Epithelial cell of esophagus (primary cell): ENCODE data around the gene MCOLN3.

Experiments used
- DNase-seq: peaks from one replicate; pipeline ENCODE4 v3.0.0; 2010; ENCODE audit warnings: low read depth
- H3K4me3 ChIP-seq: 2 replicates; pipeline ENCODE4 v1.5.1; 2011; ENCODE audit warnings: mild to moderate bottlenecking, low read length, control low read depth
- TF ChIP-seq, protein P1 (sequence below): IDR thresholded peaks from 2 replicates; pipeline ENCODE4 v1.5.1; 2011; ENCODE audit warnings: low read depth, mild to moderate bottlenecking, low read length, control low read depth, inconsistent platforms; ENCODE audit not compliant: insufficient read depth; ENCODE audit errors: missing control alignments

Gene MCOLN3

DNA sequence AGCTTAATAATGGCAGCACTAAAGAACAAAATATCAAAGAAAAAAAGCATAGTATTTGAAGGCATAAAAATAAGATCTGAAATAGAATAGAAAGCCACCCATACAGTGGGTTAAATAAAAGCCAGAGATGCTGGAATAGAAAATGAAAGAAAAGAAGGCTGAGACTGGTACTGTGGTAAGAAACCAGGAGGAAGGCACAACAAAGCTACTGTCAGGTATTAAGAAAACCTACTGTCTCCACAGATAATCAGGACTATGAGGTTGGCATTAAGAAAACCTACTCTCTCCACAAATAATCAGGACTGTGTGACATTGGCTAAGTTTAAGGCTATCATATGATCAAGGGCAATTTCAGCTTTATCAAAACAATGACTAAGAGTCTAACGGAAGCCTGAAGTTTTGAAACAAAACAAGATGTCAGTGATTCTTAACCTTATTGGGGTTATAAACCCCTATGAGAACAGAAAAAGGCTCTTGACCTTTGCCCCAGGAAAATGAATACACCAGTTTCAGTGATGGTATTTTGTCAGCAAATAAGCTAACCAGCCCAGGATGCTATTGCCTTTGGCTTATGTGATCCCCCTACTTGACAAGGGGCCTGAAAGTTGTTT lies 75.8 kb downstream of the MCOLN3 start:
- no peak overlapping the region for H3K4me3 ChIP-seq
- no peak for DNase-seq
- TF ChIP-seq, protein P1, sequence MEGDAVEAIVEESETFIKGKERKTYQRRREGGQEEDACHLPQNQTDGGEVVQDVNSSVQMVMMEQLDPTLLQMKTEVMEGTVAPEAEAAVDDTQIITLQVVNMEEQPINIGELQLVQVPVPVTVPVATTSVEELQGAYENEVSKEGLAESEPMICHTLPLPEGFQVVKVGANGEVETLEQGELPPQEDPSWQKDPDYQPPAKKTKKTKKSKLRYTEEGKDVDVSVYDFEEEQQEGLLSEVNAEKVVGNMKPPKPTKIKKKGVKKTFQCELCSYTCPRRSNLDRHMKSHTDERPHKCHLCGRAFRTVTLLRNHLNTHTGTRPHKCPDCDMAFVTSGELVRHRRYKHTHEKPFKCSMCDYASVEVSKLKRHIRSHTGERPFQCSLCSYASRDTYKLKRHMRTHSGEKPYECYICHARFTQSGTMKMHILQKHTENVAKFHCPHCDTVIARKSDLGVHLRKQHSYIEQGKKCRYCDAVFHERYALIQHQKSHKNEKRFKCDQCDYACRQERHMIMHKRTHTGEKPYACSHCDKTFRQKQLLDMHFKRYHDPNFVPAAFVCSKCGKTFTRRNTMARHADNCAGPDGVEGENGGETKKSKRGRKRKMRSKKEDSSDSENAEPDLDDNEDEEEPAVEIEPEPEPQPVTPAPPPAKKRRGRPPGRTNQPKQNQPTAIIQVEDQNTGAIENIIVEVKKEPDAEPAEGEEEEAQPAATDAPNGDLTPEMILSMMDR, result no peak

DNA sequence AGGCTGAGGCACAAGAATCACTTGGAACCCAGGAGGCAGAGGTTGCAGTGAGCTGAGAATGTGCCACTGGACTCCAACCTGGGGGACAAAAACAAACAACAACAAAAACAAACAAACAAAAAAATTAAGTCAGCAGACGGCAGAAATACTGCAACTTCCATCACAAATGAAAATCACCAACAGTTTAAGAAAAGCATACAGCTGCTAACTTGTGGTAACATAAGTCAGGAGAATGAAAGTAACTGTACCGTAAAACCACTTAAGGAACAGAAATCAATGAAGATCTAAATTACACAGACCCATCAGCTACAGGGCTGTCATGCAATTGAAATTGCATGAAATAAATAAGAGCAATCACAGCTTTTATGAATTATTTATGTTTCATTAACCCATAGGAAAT lies 76.3 kb downstream of the MCOLN3 start:
- DNase-seq, result no peak
- H3K4me3 ChIP-seq, result no peak overlapping the region
- TF ChIP-seq, protein P1, result no peak

DNA sequence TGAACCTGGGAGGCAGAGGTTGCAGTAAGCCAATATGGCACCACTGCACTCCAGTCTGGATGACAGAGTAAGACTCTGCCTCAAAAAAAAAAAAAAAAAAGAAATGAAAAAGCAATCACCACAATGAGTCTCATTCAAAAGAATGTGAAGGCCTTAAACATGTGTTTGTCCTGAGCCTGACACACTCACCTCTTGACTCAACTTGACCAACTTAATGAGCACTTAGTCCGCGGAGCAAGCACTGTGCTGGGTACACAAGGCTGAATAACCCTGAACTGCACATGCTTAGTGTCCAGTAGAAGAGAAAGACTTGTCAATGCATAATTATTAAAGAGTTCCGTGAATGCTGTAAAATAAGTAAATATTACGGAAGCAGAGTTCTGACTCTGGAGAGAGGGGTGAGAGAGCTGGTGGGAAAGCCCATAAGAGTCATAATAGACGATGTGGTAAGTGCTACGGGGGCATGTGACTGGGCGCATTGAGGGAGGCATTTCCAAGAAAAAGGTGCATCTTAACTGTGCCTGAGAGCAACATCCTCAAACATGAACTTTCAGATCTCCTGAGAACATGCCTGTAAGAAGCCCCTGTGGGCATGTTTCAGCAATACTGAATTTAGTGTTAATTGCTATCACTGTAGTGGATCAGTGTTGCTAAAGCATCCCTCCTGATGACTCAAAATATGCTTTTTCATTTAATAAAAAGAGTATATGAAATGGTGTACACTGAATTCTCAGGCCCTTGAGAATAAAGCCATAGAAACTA lies 78.6 kb downstream of the MCOLN3 start:
- DNase-seq, result no peak
- TF ChIP-seq, protein P1, result no peak
- H3K4me3 ChIP-seq, result no peak overlapping the region

DNA sequence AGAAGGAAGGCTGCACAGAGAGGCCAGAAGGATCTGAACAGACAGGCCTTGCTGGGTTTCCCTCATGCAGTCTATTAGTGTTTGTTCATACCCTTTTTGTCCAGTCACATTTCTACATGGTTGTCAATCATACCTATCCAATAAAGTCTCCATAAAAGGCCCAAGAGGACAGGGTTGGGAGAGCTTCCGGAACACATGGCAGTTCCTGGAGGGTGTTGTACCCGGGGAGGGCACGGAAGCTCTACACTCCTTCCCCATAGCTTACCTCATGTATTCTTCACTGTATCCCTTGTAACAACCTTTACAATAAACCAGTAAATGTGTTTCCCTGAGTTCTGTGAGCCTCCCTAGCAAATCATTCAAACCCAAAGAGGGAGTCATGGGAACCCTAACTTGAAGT lies 79.4 kb downstream of the MCOLN3 start:
- TF ChIP-seq, protein P1, result no peak
- no peak for DNase-seq
- H3K4me3 ChIP-seq, result no peak overlapping the region

DNA sequence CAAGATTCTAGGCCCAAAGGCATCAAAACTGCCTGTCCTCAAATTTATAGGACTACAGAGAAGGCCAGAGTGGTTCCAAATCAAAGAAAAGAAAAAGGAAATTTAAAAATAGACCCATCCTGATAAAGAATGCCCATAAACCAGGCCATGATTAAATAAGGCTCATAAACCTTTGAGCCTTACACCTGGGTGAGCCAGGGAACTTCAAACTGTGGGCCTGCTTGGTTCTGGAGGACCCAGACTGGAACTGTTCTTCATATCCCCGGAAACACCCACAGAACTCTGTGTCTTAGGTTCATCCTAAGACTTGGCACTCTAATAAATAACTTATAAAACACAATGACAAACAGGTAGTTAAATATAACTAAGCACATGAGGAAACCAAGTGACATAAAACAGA lies 80.2 kb downstream of the MCOLN3 start:
- H3K4me3 ChIP-seq, result no peak overlapping the region
- DNase-seq, result no peak
- TF ChIP-seq, protein P1, result no peak
